Measurements from ENCODE around the gene IRF2BPL.

DNA sequence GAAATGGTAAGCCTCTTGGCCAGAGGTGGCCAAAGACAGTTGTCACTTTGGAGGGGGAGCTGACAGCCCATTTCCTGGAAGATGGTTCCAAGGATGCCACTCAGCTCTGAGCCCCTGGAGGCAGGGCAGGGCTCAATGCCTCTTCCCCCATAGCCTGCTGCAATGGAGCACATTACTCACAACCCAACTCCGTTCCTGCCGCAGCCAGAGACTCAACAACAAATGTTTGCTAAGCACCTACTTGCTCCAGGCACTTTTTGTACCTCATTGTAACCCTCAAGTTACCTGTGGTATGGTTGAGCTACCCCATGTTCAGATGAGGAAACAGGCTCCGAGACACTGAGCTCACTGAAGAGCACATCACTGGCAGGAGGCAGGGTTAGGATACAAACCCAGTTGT lies 19.5 kb downstream of the IRF2BPL start:
- TF ChIP-seq CTCF (IDR thresholded peaks at IDR 0.05): no peak
- TF ChIP-seq EZH2 (IDR thresholded peaks at IDR 0.05): no peak
